Medulla oblongata (tissue), 1 donor: ENCODE measurements around the gene PLSCR1.
"Not testable (repeated sequence)": the region's sequence is repeated elsewhere in the genome, so short reads cannot be mapped to it uniquely, and the experiment has no call there.

Experiments used
- DNase-seq: peaks from one replicate; pipeline ENCODE4 v3.0.0-alpha.2; 2015; ENCODE audit errors: extremely low spot score

Gene PLSCR1

GRCh38 chr3:146513386-146514051 lies 30.9 kb downstream of the PLSCR1 start:
- no peak for DNase-seq

- DNase-seq, result no peak
These were observed 32.8 kb downstream of the PLSCR1 start for GRCh38 chr3:146511402-146512134.

GRCh38 chr3:146507331-146508120 lies 36.9 kb downstream of the PLSCR1 start:
- no peak for DNase-seq

GRCh38 chr3:146505516-146505915 lies 38.9 kb downstream of the PLSCR1 start:
- no peak for DNase-seq

- no peak for DNase-seq
These were observed 39.8 kb downstream of the PLSCR1 start for GRCh38 chr3:146504498-146505197.

- no peak for DNase-seq
These were observed 40.8 kb downstream of the PLSCR1 start for GRCh38 chr3:146503461-146504202.

- no peak for DNase-seq
These were observed 41.4 kb downstream of the PLSCR1 start for GRCh38 chr3:146502887-146503460.

GRCh38 chr3:146501752-146502151 lies 42.7 kb downstream of the PLSCR1 start:
- DNase-seq, result no peak

- DNase-seq, result no peak
These were observed 44.7 kb downstream of the PLSCR1 start for GRCh38 chr3:146499701-146500100.

GRCh38 chr3:146498002-146498736 lies 46.2 kb downstream of the PLSCR1 start:
- no peak for DNase-seq

GRCh38 chr3:146497145-146497843 lies 47.1 kb downstream of the PLSCR1 start:
- not testable (repeated sequence) for DNase-seq

- no peak for DNase-seq
These were observed 47.7 kb downstream of the PLSCR1 start for GRCh38 chr3:146496726-146497125.

GRCh38 chr3:146496251-146496650 lies 48.2 kb downstream of the PLSCR1 start:
- no peak for DNase-seq

- no peak for DNase-seq
These were observed 50.6 kb downstream of the PLSCR1 start for GRCh38 chr3:146493761-146494160.

GRCh38 chr3:146493221-146493620 lies 51.2 kb downstream of the PLSCR1 start:
- no peak for DNase-seq

GRCh38 chr3:146491303-146491702 lies 53.1 kb downstream of the PLSCR1 start:
- no peak for DNase-seq

GRCh38 chr3:146485297-146485696 lies 59.1 kb downstream of the PLSCR1 start:
- no peak for DNase-seq

GRCh38 chr3:146476094-146476740 lies 68.2 kb downstream of the PLSCR1 start:
- DNase-seq, result no peak

GRCh38 chr3:146474976-146475375 lies 69.4 kb downstream of the PLSCR1 start:
- DNase-seq, result not testable (repeated sequence)
